ENCODE data around the gene ZNF562. TPM values are rescaled to one million over a fixed set of nuclear protein-coding genes. Genes with fewer than 3 reads are reported as not detected.

ZNF562 gene
- total and polyA plus RNA-seq, 2 of the 4 experiments (the other 2 are of a cell fraction) = 5.2 to 43.7 TPM

DNA sequence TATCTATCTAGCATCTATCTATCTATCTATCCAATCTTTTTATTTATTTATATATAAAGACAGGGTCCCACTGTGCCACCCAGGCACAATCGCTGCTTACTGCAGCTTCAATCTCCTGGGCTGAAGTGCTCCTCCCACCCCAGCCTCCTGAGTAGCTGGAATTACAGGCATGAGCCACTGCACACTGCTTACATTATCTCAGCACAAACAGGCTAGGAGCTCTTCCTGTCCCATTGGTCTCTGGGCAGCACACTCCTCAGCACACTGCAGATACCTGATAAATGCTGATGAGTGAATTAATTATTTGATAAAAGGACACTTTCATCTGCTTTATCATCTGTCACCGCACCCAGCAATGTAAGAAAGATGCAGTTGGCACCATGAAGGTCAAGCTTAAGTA, 16.1 kb downstream of the ZNF562 start:
- POLR2A ChIA-PET (ENCODE audit: unreplicated experiment) = no interaction called here
- Histone ChIP-seq H4K91ac (ENCODE audit: insufficient read depth, low read depth, low read length) (no peak overlapping the region), H2AK9ac (replicated peaks; ENCODE audit: low read depth, low read length, poor library complexity) (no peak overlapping the region), H3K27ac (ENCODE audit: insufficient read depth, low read length) (no peak overlapping the region), H3K9me1 (ENCODE audit: insufficient read depth, low read length) (no peaks in the 10 kb centered on the region), H4K5ac (ENCODE audit: low read depth, low read length) (no peak overlapping the region), H3K4me1 (ENCODE audit: control insufficient read depth, insufficient read depth, low read length) (peaks cover 2% of the 10 kb centered on the region; the same call in 1 of the 2 replicates), H4K20me1 (ENCODE audit: insufficient read depth, low read length) (peaks cover 19% of the 10 kb centered on the region), H3K4me3 (ENCODE audit: insufficient read depth, low read depth, low read length) (no peak overlapping the region), H3K23ac (ENCODE audit: low read depth, low read length) (no peak overlapping the region), H3K56ac (ENCODE audit: extremely low read depth, insufficient read depth, low read length) (no peak overlapping the region), H2BK5ac (ENCODE audit: low read depth, low read length, poor library complexity, severe bottlenecking) (no peak overlapping the region), H2BK15ac (ENCODE audit: low read depth, low read length) (no peak overlapping the region), H3K36me3 (ENCODE audit: control insufficient read depth, insufficient read depth, low read length) (peaks cover 32% of the 10 kb centered on the region), H3K9me3 (ENCODE audit: control insufficient read depth, insufficient read depth, low read length) (peaks cover 17% of the 10 kb centered on the region), H2BK120ac (ENCODE audit: low read depth, low read length) (no peak overlapping the region), H3K18ac (ENCODE audit: low read depth, low read length) (no peak overlapping the region), H3K27me3 (ENCODE audit: control insufficient read depth, insufficient read depth, low read length) (no peaks in the 10 kb centered on the region), H2BK20ac (ENCODE audit: low read depth, low read length) (no peak overlapping the region), H4K8ac (ENCODE audit: low read depth in 2 of 2, low read length in 2 of 2) (no peak overlapping the region), H3K4me2 (ENCODE audit: low read depth, low read length) (no peak overlapping the region), H3K79me1 (ENCODE audit: low read depth in 1 of 2, low read length in 2 of 2) (peaks cover 38 to 49% of the 10 kb centered on the region in 2 experiments), H2AK5ac (ENCODE audit: low read depth, low read length) (no peak overlapping the region), H3K4ac (ENCODE audit: low read depth, low read length) (no peak overlapping the region), H3K14ac (replicated peaks; ENCODE audit: low read depth, low read length) (no peak overlapping the region), H2AFZ (replicated peaks; ENCODE audit: low read length, poor library complexity) (no peak overlapping the region), H3K9ac (ENCODE audit: low read depth, low read length) (no peak overlapping the region)
- BruUV-seq (replicated peaks) = no TSS peak
- TF ChIP-seq CEBPB (IDR thresholded peaks at IDR 0.05; ENCODE audit: low read depth, low read length) (no peak), RFX5 (IDR thresholded peaks at IDR 0.05; ENCODE audit: low read depth, low read length) (no peak), MAFK (IDR thresholded peaks at IDR 0.05; ENCODE audit: low read depth, low read length) (no peak), SMC3 (IDR thresholded peaks at IDR 0.05; ENCODE audit: low read depth, low read length) (no peak), CTCF (conservative IDR thresholded peaks at IDR 0.05; ENCODE audit: low read depth, low read length) (no peak), POLR2A (IDR thresholded peaks at IDR 0.05; ENCODE audit: low read depth, low read length) (no peak), CHD1 (IDR thresholded peaks at IDR 0.05; ENCODE audit: low read depth, low read length) (no peak), ELK1 (IDR thresholded peaks at IDR 0.05; ENCODE audit: borderline replicate concordance, low read depth, low read length) (no peak), BHLHE40 (IDR thresholded peaks at IDR 0.05; ENCODE audit: low read depth, low read length) (no peak), FOS (IDR thresholded peaks at IDR 0.05; ENCODE audit: low read depth, low read length) (no peak), RAD21 (IDR thresholded peaks at IDR 0.05; ENCODE audit: low read length) (no peak), MAZ (IDR thresholded peaks at IDR 0.05; ENCODE audit: borderline replicate concordance, low read depth, low read length) (no peak), NFE2L2 (IDR thresholded peaks at IDR 0.05; ENCODE audit: low read depth, low read length) (no peak), MXI1 (IDR thresholded peaks at IDR 0.05; ENCODE audit: borderline replicate concordance, low read depth, low read length) (no peak), RCOR1 (IDR thresholded peaks at IDR 0.05; ENCODE audit: insufficient replicate concordance, low read length) (no peak)
- TF ChIP-seq, protein P1, sequence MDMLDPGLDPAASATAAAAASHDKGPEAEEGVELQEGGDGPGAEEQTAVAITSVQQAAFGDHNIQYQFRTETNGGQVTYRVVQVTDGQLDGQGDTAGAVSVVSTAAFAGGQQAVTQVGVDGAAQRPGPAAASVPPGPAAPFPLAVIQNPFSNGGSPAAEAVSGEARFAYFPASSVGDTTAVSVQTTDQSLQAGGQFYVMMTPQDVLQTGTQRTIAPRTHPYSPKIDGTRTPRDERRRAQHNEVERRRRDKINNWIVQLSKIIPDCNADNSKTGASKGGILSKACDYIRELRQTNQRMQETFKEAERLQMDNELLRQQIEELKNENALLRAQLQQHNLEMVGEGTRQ (IDR thresholded peaks at IDR 0.05; ENCODE audit: low read depth, low read length) = no peak
- in situ Hi-C loops (cut with MboI; ENCODE audit: low sequenced_read_pairs) = no loop called here
- intact Hi-C loops (cut with micrococcal nuclease) = no loop called here
- dilution Hi-C loops (cut with HindIII; ENCODE audit: low sequenced_read_pairs, unreplicated experiment) = no loop called here
- CTCF ChIA-PET = no interaction called here
- WGBS, 2 experiments (ENCODE audit: extremely low coverage in 2 of 2, insufficient read length in 1 of 2) = no CpG with 5 or more reads among the region's 2 CpGs
- DNase-seq = peak; percentile 16
- ATAC-seq (ENCODE audit: low read depth) = peak; percentile 85
